ENCODE data around the gene NFYB. TPM values are rescaled to one million over a fixed set of nuclear protein-coding genes. Genes with fewer than 3 reads are reported as not detected.

The NFYB gene
- total RNA-seq, 2 donors from 2014 or later, result 56.2 to 73.4 TPM

- DNase-seq (ENCODE audit: low spot score), result no peak
- Histone ChIP-seq H3K4me3 (no peak overlapping the region), H3K36me3 (peaks cover 32% of the 10 kb centered on the region), H3K9me3 (no peaks in the 10 kb centered on the region), H3K4me1 (ENCODE audit: control insufficient read depth in 1 of 2, low read depth in 2 of 2) (no peaks in the 10 kb centered on the region), H3K27me3 (replicated peaks; ENCODE audit: insufficient read depth) (no peaks in the 10 kb centered on the region), H3K27ac (no peak overlapping the region)
- TF ChIP-seq, protein P1, sequence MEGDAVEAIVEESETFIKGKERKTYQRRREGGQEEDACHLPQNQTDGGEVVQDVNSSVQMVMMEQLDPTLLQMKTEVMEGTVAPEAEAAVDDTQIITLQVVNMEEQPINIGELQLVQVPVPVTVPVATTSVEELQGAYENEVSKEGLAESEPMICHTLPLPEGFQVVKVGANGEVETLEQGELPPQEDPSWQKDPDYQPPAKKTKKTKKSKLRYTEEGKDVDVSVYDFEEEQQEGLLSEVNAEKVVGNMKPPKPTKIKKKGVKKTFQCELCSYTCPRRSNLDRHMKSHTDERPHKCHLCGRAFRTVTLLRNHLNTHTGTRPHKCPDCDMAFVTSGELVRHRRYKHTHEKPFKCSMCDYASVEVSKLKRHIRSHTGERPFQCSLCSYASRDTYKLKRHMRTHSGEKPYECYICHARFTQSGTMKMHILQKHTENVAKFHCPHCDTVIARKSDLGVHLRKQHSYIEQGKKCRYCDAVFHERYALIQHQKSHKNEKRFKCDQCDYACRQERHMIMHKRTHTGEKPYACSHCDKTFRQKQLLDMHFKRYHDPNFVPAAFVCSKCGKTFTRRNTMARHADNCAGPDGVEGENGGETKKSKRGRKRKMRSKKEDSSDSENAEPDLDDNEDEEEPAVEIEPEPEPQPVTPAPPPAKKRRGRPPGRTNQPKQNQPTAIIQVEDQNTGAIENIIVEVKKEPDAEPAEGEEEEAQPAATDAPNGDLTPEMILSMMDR (IDR thresholded peaks at IDR 0.05), result no peak
- no peak for ATAC-seq (ENCODE audit: insufficient number of reproducible peaks, low FRiP score, low read depth)
Observed at GRCh38 chr12:104091136-104091535, 46.9 kb downstream of the NFYB start.

DNA sequence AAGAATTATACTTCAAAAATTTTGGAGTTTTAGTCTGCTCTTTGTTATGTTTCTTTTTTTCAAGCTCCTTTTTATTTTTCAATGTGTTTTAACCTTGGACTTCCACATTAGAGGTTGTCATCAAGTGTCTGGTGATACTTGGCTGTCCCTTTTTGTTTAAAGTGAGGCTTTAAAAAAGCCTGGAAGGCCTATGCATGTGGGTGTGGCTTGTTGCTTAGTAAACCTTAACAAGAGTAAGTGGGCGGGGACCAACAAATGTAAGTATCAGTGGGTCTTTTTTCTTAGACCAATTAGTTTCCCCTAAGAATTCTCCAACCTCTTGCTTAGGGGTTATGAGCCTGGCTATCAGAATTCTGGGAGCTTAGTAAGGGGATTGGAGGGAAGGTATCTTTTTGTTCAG, 47.3 kb downstream of the NFYB start:
- H3K27ac ChIP-seq, result no peak overlapping the region
- no peaks in the 10 kb centered on the region for H3K4me1 ChIP-seq (ENCODE audit: control insufficient read depth in 1 of 2, low read depth in 2 of 2)
- H3K36me3 ChIP-seq, result peaks cover 35% of the 10 kb centered on the region
- ATAC-seq (ENCODE audit: insufficient number of reproducible peaks, low FRiP score, low read depth), result no peak
- TF ChIP-seq, protein P1 (IDR thresholded peaks at IDR 0.05), result no peak
- no peak overlapping the region for H3K4me3 ChIP-seq
- H3K27me3 ChIP-seq (replicated peaks; ENCODE audit: insufficient read depth), result no peaks in the 10 kb centered on the region
- DNase-seq (ENCODE audit: low spot score), result no peak
- no peaks in the 10 kb centered on the region for H3K9me3 ChIP-seq

DNA sequence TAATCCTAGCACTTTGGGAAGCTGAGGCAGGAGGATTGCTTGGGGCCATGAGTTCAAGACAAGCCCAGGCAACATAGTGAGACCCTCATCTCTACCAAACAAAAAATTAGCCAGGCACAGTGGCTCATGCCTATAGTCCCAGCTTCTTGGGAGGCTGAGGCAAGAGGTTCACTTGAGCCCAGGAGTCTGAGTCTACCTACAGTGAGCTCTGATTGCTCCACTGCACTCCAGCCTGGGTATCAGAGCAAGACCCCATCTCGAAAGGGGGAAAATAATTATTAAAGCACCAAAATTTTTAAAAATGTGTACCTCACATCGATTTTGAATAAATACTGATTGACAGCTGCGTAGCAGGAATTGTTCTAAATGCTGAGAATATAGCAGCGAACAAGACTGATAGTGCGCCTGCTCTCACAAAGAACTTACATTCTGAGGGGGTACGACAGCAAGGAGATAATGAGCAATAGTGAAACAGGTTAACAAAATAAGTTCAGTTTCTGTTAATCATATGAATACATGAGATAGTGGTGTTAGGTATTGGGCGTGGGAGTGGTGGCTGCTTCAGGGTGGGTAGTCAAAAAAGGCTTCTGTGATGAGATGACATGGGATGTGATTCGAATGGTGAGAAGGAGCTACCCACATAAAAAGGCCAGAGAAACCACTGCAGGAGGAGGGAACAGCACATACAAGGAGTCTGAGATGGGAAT, 54.1 kb downstream of the NFYB start:
- Histone ChIP-seq H3K27me3 (replicated peaks; ENCODE audit: insufficient read depth) (no peaks in the 10 kb centered on the region), H3K27ac (no peak overlapping the region), H3K9me3 (no peaks in the 10 kb centered on the region), H3K36me3 (peaks cover 29% of the 10 kb centered on the region), H3K4me3 (no peak overlapping the region), H3K4me1 (ENCODE audit: control insufficient read depth in 1 of 2, low read depth in 2 of 2) (no peaks in the 10 kb centered on the region)
- TF ChIP-seq, protein P1 (IDR thresholded peaks at IDR 0.05), result no peak
- DNase-seq (ENCODE audit: low spot score), result no peak
- no peak for ATAC-seq (ENCODE audit: insufficient number of reproducible peaks, low FRiP score, low read depth)

GRCh38 chr12:104080764-104081163, 57.2 kb downstream of the NFYB start:
- Histone ChIP-seq H3K9me3 (no peaks in the 10 kb centered on the region), H3K36me3 (peaks cover 15% of the 10 kb centered on the region), H3K27me3 (replicated peaks; ENCODE audit: insufficient read depth) (no peaks in the 10 kb centered on the region), H3K4me1 (ENCODE audit: control insufficient read depth in 1 of 2, low read depth in 2 of 2) (peaks cover 0 to 4% of the 10 kb centered on the region in 2 donors), H3K27ac (no peak overlapping the region), H3K4me3 (no peak overlapping the region)
- DNase-seq (ENCODE audit: low spot score) (no peak), ATAC-seq (ENCODE audit: insufficient number of reproducible peaks, low FRiP score, low read depth) (no peak)
- TF ChIP-seq, protein P1 (IDR thresholded peaks at IDR 0.05), result no peak

- Histone ChIP-seq H3K9me3 (no peaks in the 10 kb centered on the region), H3K27me3 (replicated peaks; ENCODE audit: insufficient read depth) (no peaks in the 10 kb centered on the region), H3K27ac (no peak overlapping the region), H3K4me1 (ENCODE audit: control insufficient read depth in 1 of 2, low read depth in 2 of 2) (peaks cover 0 to 4% of the 10 kb centered on the region in 2 donors), H3K36me3 (peaks cover 14% of the 10 kb centered on the region), H3K4me3 (no peak overlapping the region)
- ATAC-seq (ENCODE audit: insufficient number of reproducible peaks, low FRiP score, low read depth) (no peak), DNase-seq (ENCODE audit: low spot score) (no peak)
- TF ChIP-seq, protein P1 (IDR thresholded peaks at IDR 0.05), result no peak
Observed at GRCh38 chr12:104079024-104079423, 59.0 kb downstream of the NFYB start.

Measured in thoracic aorta (tissue), 2 donors.